Adrenal gland (tissue), 5 donors: ENCODE results near the gene SYNE1.

ENCODE experiments used
- CTCF ChIP-seq, 6 experiments: fragments of 450-650 bp in 4 of 6; fragments of 200-600 bp in 2 of 6; sonication (generic) in 1 of 6; IDR thresholded peaks; 1 replicate in 5 of 6; 2 replicates in 1 of 6; pipeline versions ENCODE4 v1.5.1 to v1.8.0; 2016 to 2021; ENCODE audit warnings: antibody characterized with exemption in 6 of 6, mild to moderate bottlenecking in 2 of 6, moderate library complexity in 1 of 6
- POLR2A ChIP-seq, 2 donors: fragments of 450-650 bp; IDR thresholded peaks; one replicate each; pipeline ENCODE4 v1.6.1; 2017; ENCODE audit warnings: antibody characterized with exemption in 2 of 2, mild to moderate bottlenecking in 2 of 2, moderate library complexity in 1 of 2
- donor health status: DM: no; HTN: no; CAD: no.

- TF ChIP-seq CTCF (IDR thresholded peaks at IDR 0.05): no peak
- no peak for TF ChIP-seq POLR2A (IDR thresholded peaks at IDR 0.05)
Observed at GRCh38 chr6:152308306-152308705, 328.9 kb downstream of the SYNE1 start.
